Muscle layer of colon (tissue), 2 donors: ENCODE measurements around the gene FGFR3.

Experiments used
- H3K27ac ChIP-seq: one replicate; pipeline ENCODE4 v1.7.0; 2013; ENCODE audit warnings: low read depth, mild to moderate bottlenecking, low read length, moderate library complexity
- H3K27me3 ChIP-seq, 2 donors: one replicate each; pipeline ENCODE4 v1.7.0; 2013; ENCODE audit warnings: low read length in 2 of 2, mild to moderate bottlenecking in 2 of 2; ENCODE audit not compliant: insufficient read depth in 2 of 2, control insufficient read depth in 1 of 2
- H3K36me3 ChIP-seq: one replicate; pipeline ENCODE4 v1.7.0; 2013; ENCODE audit warnings: mild to moderate bottlenecking, low read length; ENCODE audit not compliant: insufficient read depth
- H3K4me1 ChIP-seq: one replicate; pipeline ENCODE4 v1.7.0; 2013; ENCODE audit warnings: mild to moderate bottlenecking, low read length; ENCODE audit not compliant: insufficient read depth
- H3K4me3 ChIP-seq, 2 donors: one replicate each; pipeline ENCODE4 v1.7.0; 2013; ENCODE audit warnings: low read length in 2 of 2, low read depth in 1 of 2, mild to moderate bottlenecking in 1 of 2, moderate library complexity in 1 of 2
- H3K9ac ChIP-seq: one replicate; pipeline ENCODE4 v1.7.0; 2013; ENCODE audit warnings: low read length
- H3K9me3 ChIP-seq: one replicate; pipeline ENCODE4 v1.7.0; 2013; ENCODE audit warnings: mild to moderate bottlenecking, low read length
- donor health status: abdominal sarcoma.
- donor health status: Adenocarcinoma of cecum.

Gene FGFR3

DNA sequence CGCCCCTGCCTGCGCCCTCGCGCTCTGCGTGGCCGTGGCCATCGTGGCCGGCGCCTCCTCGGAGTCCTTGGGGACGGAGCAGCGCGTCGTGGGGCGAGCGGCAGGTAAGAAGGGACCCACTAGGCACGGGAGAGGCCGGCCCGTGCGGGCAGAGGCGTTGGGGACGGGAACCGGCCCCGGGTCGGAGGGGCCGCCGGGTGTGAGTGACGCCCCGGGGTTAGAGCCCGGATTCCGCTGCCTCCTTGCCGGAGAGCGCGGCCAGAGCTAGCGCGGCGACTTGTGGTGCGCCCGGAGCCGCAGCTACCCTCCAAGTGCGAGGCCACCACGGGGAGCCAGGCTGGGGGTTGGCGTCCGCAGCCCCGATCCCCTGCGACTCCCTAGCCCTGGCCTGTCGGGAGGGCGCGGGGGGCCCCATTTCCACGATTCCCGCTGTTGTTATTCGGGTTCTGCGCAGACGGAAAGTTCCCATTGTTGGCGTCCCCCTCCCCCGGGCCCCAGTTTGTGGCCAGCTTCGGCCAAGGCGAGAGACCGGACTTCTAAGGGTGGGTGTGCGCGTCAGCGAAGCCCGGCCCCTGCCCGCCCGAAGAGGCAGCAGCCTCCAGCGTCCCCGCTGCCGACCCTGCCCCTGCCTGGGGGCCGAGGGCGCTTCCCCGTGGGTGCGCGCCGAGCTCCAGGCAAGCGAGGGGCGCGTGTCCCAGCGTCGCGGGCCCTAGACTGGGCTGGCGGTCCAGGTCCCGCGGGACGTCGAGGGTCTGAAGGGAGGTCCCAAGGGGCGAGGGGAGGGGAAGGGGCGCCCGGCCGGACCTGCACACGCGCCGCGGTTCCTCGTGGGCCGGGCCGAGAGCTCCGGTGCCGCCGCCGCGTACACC lies 1.1 kb downstream of the FGFR3 start:
- peak overlapping the region in 1 of 2 donors; percentile 26 for H3K4me3 ChIP-seq
- H3K9ac ChIP-seq, result no peak overlapping the region
- H3K36me3 ChIP-seq, result no peaks in the 10 kb centered on the region
- no peaks in the 10 kb centered on the region for H3K9me3 ChIP-seq
- no peaks in the 10 kb centered on the region for H3K4me1 ChIP-seq
- no peak overlapping the region for H3K27ac ChIP-seq
- H3K27me3 ChIP-seq, result peaks cover 15 to 45% of the 10 kb centered on the region in 2 donors

DNA sequence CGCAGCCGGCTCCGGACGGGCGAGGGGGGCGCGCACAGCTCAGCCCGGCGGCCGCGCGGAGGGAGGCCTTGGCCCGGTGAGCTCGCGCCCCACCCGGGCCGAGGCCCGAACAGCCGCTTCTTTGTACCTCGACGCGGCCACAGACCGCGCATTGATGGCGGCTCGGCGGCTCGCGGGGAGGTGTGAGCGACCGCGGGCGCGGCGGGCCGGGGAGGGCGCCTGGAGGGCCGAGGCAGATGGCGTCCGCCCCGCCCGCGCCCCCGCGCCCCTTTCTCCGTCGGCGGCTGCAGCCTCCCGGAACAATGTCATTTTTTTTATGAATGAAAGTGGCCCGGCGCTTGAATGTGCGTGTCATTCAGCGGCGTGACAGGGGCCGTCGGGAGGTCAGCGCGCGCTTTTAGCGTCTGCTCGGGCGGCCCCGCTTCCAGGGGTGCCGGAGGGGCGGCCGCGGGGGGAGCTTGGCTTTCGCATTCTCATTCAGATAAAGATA lies 1.8 kb downstream of the FGFR3 start:
- H3K27me3 ChIP-seq, result peaks cover 15 to 45% of the 10 kb centered on the region in 2 donors
- no peaks in the 10 kb centered on the region for H3K9me3 ChIP-seq
- H3K36me3 ChIP-seq, result no peaks in the 10 kb centered on the region
- H3K27ac ChIP-seq, result no peak overlapping the region
- H3K9ac ChIP-seq, result no peak overlapping the region
- no peak overlapping the region for H3K4me3 ChIP-seq
- no peaks in the 10 kb centered on the region for H3K4me1 ChIP-seq

GRCh38 chr4:1795299-1796195 lies 2.5 kb downstream of the FGFR3 start:
- Histone ChIP-seq H3K4me1 (no peaks in the 10 kb centered on the region), H3K27me3 (peaks cover 15 to 45% of the 10 kb centered on the region in 2 donors), H3K36me3 (no peaks in the 10 kb centered on the region), H3K9ac (no peak overlapping the region), H3K9me3 (no peaks in the 10 kb centered on the region), H3K4me3 (no peak overlapping the region), H3K27ac (no peak overlapping the region)

GRCh38 chr4:1796486-1797204 lies 3.6 kb downstream of the FGFR3 start:
- Histone ChIP-seq H3K9ac (no peak overlapping the region), H3K4me1 (no peaks in the 10 kb centered on the region), H3K4me3 (no peak overlapping the region), H3K27ac (no peak overlapping the region), H3K9me3 (no peaks in the 10 kb centered on the region), H3K27me3 (peaks cover 15 to 45% of the 10 kb centered on the region in 2 donors), H3K36me3 (no peaks in the 10 kb centered on the region)

- Histone ChIP-seq H3K9me3 (no peaks in the 10 kb centered on the region), H3K27me3 (peaks cover 15 to 43% of the 10 kb centered on the region in 2 donors), H3K27ac (no peak overlapping the region), H3K4me1 (no peaks in the 10 kb centered on the region), H3K4me3 (no peak overlapping the region), H3K36me3 (no peaks in the 10 kb centered on the region), H3K9ac (no peak overlapping the region)
Measured at GRCh38 chr4:1797298-1797860, 4.3 kb downstream of the FGFR3 start.

DNA sequence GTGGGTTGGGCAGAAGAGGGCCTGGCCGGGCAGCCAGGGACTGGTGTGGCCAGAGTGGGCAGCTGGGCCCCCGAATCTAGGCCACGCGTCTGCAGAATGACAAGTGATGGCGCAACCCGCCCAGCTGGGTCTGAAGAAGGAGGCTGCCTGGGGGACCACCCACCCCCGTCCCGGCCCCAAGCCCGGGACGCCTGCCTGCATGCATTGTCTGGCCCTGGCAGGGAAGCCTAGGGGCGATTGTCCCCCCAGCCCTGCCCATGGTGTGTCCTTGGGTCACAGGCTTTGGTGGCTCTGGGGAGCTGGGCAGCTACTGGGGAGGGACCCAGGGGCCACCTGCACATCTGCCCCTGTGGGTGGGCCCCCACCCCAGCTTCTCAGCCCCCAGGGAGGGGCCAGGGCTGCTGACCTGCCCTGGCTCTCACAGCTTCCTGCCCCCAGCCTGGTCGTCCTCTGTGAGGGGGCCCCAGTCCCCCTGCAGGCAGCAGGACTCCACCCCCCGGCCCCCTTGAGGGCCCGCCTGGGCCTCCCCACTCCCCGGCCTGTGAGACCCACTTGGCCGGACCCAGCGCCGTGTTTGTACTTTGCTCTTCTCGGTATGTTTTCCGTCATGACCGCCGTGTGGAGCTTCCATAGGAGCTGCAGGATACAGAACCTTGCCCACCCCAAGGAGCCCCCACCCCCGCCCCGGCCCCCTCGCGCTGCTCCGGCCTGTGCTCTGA lies 4.9 kb downstream of the FGFR3 start:
- Histone ChIP-seq H3K4me1 (no peaks in the 10 kb centered on the region), H3K27ac (no peak overlapping the region), H3K36me3 (no peaks in the 10 kb centered on the region), H3K4me3 (no peak overlapping the region), H3K27me3 (peaks cover 15 to 38% of the 10 kb centered on the region in 2 donors), H3K9ac (no peak overlapping the region), H3K9me3 (no peaks in the 10 kb centered on the region)

- H3K27me3 ChIP-seq, result peaks cover 15 to 38% of the 10 kb centered on the region in 2 donors
Measured at GRCh38 chr4:1798580-1799386, 5.7 kb downstream of the FGFR3 start.

DNA sequence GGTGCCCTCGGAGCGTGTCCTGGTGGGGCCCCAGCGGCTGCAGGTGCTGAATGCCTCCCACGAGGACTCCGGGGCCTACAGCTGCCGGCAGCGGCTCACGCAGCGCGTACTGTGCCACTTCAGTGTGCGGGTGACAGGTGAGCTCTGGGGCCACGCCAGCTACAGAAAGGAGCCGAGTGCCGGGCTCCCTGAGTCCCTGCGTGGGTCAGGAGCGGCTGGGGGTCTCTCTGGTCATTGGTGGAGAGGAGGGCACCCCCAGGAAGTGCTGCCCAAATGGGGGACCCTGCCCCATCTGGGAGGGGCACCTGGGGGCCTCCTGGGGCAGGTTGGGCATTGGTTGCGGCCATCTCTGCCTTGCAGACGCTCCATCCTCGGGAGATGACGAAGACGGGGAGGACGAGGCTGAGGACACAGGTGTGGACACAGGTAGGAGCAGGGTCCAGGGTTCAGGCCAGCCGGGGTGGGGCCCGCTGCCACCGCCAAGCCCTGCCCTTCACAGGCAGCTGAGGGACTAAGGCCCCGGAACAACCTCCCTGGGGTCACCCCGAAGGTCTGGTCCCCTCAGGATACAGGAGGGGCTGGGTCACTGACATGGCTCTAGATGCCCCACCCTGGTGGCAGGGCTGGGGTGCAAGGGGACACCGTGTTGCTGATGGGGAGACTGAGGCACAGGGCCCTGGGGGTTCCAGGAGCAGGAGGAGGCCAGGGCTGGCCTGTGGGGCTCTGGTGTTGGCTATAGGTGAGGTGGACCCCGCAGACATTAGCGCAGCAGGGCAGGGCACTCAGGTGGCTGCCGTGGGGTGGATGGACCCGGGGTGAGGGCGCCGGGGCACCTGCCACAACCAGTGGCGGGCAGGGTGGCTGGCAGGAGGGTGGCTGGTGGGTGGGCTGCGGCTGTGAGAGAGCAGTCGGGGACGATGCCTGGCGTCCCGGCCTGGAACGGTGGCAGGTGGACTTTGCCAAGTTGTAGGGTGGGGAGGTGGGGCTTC lies 6.6 kb downstream of the FGFR3 start:
- Histone ChIP-seq H3K9ac (no peak overlapping the region), H3K27ac (no peak overlapping the region), H3K4me1 (no peaks in the 10 kb centered on the region), H3K4me3 (no peak overlapping the region), H3K9me3 (no peaks in the 10 kb centered on the region), H3K27me3 (peaks cover 15 to 30% of the 10 kb centered on the region in 2 donors), H3K36me3 (no peaks in the 10 kb centered on the region)

More at GRCh38 chr4:1798580-1799386, 5.7 kb downstream of the FGFR3 start:
- no peak overlapping the region for H3K4me3 ChIP-seq
- H3K4me1 ChIP-seq, result no peaks in the 10 kb centered on the region
- H3K9me3 ChIP-seq, result no peaks in the 10 kb centered on the region
- no peak overlapping the region for H3K9ac ChIP-seq
- no peaks in the 10 kb centered on the region for H3K36me3 ChIP-seq
- no peak overlapping the region for H3K27ac ChIP-seq

DNA sequence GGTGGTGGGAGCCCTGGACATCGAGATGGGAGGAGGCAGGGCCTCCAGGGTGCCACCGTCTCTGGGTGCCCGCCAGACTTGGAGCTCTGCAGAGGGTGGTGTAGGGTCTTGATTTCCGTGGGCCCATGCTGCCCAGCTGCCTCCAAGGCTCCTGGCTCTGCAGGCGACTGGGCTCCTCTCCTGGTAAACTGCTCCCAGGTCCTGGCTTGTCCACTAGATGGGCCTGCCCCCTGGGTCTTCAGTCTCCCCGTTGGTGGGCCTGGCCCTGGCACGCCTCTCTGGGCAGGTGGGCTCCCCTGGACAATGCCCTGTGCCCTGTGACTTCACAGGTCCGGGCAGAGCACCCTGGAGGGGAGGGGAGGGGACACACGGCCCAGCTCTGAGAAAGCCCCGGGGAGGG lies 7.7 kb downstream of the FGFR3 start:
- Histone ChIP-seq H3K4me3 (no peak overlapping the region), H3K27me3 (peaks cover 10 to 24% of the 10 kb centered on the region in 2 donors), H3K4me1 (no peaks in the 10 kb centered on the region), H3K27ac (no peak overlapping the region), H3K36me3 (no peaks in the 10 kb centered on the region), H3K9ac (no peak overlapping the region), H3K9me3 (no peaks in the 10 kb centered on the region)
